Stimulated activated CD8-positive, alpha-beta memory T cell treated with anti-CD3 and anti-CD28 coated beads, Interleukin-4, amount 100 ng/mL, for 4 hours (primary cell): ENCODE data around the gene POLRMT.

Experiments
- DNase-seq, 2 donors: peaks; one replicate each; pipeline ENCODE4 v3.0.0-alpha.2; 2020; ENCODE audit warnings: low read depth in 2 of 2, low spot score in 1 of 2

Gene POLRMT

DNA sequence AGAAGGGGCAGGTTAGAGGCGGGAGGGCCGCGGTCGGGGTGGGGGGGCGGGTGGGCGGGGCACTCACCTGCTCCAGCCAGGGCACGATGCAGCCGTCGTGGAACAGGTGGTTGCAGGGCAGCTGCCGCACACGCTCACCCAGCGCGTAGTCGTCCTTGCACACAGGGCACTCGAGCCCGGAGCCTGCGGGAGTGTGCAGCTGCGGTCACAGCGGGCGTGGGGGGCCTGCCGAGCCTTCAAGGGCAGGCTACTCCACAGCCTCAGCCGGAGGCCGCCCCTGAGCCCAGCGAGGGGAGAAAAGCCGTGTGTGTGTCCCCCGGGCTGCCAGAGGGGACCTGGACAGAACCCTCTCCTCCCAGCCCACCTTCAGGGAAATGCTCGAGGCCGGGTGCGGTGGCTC lies 15.0 kb upstream of the POLRMT start:
- no peak for DNase-seq

DNA sequence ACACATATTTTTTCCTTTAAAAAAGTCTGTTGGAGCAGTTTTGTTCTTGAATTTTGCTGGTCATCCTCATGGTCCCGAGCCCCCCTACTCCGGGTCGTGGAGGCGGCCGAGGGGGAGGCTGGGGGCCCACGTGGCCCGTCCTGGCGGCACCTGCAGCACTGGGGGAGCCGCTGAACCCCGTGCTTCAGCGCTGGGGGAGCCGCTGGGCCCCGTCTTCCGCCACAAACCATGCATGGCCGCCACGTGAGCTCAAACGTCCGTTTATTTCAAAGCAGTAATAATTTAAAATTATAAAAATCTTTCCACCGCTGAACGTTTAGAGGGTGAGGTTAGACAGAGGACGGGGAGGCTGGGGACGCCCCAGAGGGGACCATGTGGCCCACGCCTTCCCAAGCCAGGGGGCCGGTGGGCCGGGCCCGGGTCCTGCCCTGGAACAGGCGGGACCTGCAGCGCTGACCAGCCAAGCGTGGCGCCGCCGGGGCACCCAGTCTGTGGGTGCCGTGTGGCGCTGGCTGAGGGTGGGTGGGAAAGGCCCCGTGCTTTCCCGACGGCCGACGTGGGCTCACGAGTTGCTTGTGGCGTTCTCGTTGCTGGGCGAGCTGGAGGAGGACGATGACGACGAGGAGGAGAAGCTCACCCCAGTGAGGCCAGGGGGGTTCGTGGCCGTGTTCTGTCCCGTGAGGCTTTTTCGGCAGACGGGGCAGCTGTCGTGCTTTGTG lies 14.4 kb upstream of the POLRMT start:
- DNase-seq: no peak

DNA sequence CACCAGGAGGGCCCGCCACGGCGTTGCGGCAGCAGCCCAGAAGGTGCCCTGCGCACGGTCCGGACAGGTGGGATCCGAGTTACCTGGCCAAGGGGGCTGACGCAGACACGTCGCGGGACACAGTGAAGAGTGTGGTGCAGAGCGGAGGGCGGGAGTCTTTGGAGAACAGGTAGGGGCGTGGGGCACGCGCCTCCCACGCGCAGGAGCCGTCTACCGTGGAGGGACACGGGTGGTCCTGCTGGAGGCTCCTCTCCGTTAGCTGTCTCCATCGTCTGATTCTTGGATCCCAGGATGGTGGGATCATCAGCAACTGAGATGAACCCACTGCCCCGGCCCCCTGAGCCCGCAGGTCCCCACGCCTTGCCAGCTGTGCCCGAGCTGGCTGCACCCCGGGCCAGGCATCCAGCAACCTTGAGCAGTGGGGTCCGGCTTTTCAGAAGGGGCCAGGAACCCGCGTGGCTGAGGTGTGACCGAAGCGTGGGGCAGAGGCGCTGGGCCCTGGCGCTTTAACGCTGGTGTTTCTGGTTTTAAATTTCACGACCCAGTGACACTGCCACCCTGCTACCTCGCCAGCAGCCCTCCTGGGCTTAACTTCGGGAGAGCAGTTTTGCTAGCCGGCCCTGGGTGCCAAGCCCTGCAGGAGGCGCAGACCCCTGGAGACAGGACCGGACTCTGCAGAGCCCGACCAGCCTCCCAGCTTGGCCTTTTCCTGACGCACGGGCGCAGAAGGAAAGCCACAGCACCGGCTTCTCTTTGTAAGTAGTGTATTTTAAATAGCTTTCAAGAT lies 13.6 kb upstream of the POLRMT start:
- no peak for DNase-seq

DNA sequence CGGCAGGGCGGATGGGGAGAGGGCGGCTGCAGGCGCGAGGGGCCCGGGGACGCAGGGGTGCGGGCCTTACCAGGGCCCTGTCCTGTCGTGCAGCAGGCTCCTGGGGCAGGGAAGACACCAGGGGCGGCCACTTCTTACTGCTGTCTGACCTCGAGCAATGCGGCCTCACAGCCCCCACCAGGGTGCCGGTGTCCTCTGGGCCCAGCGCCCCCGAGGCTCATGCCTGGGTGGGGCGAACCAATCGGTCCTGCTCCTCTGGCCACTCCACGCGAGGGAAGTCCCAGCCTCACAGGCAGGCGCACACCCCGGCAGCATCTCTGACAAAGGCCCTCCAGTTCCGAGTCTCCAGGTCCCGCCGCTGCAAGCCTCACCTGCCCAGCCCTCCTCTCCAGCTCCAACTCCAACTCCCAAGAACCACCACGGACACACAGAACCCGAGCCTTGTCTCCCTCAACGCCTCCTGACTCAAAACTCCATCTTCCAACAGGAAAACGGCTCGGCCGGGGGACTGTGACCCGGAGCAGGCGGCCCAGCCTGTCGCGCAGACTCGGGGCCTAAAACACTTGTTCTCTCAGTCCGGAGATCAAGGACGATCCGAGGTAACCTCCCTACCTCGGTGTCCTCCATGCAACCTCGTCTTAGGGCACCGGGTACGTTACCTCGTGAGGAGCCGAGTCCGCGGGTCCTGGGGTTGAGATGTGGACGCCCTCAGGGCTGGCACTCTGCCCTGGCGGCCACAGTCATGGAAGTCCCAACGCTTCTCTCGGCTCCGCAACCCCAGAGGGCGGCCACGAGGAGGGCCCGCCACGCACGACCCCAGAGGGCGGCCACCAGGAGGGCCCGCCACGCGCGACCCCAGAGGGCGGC lies 12.8 kb upstream of the POLRMT start:
- no peak for DNase-seq

DNA sequence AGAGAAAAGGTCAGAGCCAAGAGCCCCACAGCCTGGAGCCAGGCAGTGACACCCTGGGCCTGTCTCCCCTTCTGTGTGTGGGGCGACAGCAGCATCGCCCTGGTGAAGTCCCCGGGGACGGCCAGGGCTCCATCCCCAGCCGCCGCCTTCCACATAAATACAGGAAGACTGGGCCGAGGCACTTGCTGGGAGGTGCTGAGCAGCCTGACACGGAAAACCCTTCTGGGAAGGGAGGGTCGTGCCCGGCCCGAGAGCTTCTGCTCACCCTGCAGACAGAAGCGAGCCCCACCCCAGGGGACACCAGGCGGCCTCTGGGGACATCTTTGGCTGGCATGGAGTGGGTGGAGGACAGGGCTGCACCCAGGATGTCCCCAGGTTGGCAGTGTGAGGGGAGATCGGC lies 11.5 kb upstream of the POLRMT start:
- DNase-seq: no peak

DNA sequence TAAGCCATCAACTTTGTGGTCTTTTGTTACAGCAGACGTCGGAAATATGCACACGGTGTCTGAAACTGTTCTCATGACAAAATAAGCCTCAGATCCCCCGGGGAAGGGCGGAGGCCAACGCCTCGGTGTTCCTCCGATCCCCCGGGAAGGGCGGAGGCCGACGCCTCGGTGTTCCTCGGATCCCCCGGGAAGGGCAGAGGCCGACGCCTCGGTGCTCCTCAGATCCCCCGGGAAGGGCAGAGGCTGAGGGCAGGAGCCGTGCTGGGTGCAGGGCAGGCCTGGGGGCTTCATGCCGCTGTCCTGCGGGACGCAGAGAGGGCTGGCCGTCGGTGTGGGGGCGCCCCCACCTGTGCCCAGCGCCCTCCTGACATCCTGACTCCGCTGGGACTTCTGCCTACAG lies 11.0 kb upstream of the POLRMT start:
- no peak for DNase-seq

DNA sequence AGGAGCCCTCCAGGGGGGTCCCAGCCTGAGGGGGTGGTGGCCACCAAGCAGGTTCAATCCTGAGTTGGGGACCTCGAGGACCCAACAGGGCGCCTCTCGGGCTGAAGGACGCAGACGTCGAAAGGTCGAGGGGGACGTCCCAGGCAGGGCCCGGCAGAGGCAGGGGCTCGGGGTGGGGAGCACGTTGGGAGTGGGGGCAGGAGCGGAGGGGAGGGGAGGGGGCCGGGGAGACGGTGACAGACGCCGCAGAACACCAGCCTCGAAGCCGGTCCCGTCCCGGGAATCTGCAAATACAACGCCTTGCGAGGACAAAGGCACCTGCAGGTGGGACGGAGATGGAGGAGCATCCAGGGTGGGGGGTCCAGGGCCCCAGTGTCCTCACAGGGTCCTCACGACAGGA lies 10.4 kb upstream of the POLRMT start:
- no peak for DNase-seq

DNA sequence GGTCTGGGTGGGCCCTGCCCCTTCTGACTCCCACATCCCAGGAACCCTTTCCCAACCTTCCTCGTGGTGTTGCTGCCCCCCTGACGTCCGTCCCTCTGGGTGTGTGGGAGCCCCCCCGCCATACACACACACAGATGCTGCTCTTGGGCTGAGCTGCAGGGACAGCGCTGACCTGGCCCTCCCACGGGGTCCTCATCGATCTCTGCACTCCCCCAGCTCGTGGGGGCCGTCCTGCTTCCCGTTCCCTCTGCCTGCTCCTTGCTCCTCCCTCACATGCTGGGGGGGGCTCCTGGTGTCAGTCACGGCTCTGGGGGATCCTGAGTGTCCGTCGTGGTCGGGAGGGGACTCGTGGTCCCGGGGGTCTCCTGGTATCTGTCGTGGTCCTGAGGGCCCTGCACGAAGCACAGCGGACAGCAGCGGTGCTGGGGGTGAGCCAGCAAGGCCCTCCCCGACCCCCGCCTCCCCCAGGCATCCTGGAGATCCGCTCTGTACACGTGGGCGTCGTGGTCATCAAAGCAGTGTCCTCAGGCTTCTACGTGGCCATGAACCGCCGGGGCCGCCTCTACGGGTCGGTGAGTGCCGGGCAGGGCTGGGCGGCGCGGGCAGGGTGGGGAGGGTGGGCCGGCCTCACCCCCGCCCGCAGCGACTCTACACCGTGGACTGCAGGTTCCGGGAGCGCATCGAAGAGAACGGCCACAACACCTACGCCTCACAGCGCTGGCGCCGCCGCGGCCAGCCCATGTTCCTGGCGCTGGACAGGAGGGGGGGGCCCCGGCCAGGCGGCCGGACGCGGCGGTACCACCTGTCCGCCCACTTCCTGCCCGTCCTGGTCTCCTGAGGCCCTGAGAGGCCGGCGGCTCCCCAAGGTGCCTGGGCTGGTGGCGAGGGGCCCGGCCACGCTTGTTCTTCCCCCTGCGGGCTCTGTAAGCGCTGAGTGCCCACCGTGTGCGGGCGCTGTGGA lies 9.7 kb upstream of the POLRMT start:
- DNase-seq: no peak

DNA sequence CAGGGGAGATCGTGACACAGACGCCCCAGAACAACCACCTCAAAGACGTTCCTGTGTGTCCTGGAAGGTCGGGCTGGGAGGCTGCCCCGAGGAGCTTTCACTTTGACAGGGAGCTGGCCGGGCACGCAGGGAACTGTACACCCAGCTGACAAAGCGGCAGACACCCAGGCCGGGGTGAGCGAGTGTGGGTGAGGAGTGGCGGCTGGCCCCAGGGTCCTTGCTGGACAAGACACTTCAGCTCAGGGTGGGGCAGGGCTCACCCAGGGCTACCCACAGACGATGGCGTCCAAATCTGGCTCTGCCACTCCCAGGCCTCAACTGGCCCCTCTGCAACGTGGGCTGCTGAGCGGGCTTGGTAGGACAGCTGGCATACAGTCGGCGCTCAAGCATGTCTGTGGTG lies 8.4 kb upstream of the POLRMT start:
- no peak for DNase-seq

DNA sequence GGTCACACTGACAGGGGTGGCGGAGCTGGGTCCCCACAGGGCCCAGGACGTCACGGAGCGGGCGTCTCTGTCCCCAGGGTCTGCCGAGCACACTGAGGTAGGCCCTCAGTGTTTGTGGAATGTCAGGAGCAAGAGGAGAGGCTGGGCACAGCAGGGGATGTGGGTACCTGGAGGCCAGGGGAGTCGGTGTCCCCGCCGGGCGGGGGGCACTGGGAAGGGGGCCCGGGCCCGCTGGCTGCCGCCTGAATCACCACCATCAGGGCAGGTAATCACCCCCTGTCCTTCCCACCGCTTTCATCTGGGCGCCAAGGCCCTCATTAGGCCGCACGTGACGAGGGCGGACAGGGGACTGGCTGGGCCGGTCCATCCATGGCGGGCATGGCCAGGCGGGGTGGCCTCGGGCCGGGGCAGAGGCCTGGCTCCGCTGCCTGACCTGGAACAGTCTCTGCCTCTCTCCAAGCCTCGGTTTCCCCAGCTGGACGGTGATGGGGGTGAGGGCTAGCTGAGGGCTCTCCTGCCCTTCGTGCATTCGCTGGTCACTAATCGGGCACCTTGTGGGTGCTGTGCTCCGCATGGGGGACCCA lies 7.4 kb upstream of the POLRMT start:
- DNase-seq: no peak

DNA sequence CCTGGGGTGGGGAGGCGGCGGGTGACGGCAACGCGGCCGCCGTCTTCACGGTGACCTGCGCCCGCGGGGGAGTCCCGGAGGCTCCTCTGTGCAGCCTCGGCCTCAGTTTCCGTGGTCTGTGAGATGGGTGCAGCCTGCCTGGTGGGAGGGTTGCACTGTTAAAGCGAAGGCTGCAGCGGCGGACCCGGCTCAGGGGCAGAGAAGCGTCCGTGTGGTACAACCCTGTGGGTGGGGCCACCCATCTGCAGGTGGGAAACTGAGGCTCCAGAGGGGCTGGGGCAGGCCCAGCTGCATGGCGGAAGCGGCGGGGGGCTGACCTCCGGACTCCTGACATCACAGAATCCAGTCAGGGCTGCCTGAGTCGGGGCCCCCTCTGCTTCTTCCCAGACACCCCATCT lies 6.8 kb upstream of the POLRMT start:
- DNase-seq: no peak

DNA sequence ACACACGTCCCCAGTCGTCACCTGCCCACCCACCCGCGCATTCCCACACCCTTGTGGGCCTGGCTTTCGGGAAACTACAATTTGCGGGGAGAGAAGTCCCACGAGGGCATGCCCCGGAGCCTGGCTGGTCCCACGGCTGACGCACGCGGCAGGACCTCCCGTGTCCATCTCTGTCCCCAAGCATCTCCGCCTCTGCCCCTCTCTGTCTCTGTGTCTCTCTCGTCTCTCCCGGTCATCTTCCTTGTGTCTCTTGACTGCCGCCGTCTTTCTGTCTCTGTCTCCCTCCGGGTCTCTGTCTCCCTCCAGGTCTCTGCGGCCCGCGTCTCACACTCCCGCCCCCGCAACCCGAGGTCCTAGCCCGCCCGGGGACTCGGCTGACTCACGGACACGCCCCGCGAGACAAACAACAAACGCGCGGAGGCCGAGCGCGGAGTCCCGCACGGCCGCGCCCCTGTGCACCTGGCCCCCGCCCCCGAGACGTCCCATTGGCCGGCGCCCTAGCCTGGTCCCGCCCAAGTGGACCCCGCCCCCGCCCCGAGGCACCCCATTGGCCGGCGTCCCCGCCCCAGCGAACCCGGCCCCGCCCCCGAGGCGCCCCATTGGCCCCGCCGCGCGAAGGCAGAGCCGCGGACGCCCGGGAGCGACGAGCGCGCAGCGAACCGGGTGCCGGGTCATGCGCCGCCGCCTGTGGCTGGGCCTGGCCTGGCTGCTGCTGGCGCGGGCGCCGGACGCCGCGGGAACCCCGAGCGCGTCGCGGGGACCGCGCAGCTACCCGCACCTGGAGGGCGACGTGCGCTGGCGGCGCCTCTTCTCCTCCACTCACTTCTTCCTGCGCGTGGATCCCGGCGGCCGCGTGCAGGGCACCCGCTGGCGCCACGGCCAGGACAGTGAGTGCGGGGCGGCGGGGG lies 6.2 kb upstream of the POLRMT start, which contains the start of gene FGF22:
FGF22 (plus strand) TSS at position 627 of the 908 bp plus-strand sequence; CDS start at position 674, 47 bp downstream.
- peak; percentile 93 to 94 for DNase-seq

DNA sequence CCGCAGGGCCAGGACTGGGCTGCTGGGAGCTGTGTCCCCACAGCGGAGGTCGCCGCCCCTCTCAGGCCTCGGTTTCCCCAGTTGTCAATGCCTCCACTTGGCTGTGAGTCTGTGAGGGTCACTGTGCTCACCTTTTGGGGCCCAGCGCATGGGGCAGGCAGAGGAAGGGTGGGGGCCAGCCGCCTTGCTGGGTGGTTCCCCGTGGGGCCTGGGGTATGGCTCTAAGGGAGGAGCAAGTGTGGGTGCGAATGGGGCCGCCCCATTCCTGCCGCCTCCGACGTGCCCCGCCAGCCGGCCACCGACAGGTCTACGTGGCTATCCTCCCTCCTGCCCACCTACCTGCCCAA lies 5.5 kb upstream of the POLRMT start:
- no peak for DNase-seq

DNA sequence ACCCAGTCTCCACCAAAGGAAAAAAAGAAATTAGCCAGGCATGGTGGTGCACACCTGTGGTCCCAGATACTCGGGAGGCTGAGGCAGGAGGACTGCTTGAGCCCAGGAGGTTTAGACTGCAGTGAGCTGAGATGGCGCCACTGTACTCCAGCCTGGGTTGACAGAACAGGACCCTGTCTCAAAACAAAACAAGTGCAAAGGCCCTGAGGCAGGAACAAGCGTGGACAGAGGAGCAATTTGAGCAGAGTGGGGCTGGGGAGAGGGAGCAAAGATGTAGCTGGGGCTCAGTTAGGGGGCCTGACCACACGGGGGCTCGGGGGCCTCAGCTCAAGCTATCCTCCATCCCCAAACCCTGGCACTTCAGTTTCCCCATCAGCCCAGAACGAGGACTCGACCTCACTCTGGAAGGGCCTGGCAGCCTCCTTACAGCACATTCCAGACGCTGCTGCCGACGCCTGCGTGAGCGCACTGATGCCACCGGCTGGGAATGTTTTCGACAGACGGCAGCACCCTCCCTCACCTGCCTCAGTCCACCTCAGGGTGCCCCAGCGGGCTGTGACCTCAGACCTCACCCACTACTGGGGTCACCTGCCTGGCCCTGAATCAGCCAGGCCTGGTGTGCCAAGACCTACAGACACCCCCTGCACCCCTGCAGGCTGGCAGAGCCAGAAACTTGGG lies 1.8 kb upstream of the POLRMT start:
- DNase-seq: no peak

DNA sequence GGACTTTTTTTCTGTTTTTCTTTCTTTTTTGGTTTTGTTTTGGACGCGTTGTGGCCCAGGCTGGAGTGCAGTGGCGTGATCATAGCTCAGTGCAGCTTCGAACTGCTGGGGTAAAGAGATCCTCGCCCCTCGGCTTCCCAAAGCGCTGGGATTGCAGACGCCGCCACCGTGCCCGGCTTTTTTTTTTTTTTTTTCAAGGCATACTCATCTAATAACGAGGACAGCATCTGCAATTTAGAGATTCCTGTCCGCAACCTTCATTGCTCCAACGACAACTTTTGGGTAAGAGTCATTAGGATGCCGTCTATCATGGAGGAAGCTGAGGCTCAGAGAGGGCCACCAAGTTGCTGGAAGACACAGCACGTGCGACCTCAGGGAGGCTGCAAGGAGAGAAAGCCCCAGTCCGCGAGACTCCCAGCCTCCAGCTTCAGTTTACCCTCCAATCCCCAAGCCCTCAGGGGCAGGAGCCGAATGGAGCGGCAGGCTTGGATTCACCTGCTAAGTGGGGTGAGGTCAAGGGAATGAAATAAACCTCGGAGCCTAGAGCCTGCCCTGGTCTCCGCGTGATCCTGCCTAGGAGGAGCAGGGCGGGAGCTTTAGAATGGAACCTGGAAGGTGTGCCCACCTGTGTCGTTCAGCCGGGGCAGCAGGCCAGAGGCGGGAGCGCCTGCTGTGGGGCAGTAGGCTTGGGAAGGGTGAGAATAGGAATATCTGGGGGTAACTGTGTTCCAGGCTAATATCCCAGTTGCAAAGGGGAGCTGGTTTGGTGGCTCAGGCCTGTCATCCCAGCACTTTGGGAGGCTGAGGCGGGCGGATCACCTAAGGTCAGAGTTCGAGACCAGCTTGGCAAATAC lies 676 bp upstream of the POLRMT start:
- DNase-seq: no peak

DNA sequence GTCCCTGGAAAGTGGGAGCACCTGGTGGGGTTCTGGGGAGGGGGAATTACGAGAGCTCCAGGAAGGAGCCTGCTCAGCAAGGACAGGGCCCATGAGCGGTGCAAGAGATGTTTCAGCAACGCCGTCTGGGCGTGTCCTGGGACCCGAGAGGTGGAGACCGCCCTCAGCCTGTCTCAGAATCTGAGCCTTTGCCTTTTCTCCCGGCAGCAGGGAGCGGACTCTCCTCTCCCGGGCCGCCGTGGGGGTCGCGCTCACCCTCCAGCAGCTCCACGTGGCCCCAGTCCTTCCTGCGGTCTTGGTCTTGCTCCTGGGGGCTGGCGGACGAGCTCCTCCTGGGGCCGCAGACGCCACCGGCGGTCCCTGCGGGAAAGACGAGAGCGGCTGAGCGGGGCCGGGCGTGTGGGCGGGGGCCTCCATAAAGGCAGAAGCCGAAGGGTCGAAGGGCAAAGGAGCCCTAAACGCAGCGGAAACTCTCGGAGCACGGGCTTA lies 714 bp downstream of the POLRMT start:
- no peak for DNase-seq

DNA sequence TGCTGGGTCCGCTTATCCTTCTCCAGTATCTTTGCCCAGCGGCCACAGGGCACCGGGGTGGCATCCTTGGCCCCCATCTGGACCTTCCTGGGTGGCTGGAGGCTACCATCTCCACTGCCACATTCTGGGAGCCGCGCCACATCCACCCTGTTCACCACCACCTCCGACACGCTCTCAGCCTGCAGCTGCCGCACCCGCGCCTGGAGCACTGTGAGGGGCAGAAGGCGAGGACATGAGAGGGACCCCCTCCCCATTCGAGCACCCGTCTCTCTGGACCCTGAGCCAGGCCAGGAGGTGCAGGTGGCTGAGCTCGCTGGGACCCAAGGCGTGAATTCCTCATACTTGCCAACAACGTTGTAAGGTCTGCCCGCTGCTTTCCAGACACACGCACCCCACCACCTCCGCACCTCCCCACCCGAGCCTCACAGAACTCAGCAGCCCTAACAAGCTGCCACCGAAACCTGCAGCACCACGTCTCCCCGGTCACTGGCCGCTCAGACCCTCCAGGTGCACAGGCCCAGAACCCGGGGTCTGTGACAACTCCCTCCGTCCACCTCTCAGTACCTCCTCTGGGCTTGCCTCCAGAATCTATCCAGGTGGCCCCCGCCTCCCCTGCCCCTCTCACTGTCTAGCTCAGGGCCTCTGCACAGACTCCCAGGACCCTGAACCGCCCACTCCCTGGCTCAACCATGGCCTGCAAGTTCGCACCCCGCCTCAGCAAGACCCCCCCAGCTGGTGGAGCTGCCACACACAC lies 3.2 kb downstream of the POLRMT start:
- DNase-seq: no peak
